GM12875 (cell line): Measurements from ENCODE around the gene CCDC27.
"Not testable (repeated sequence)": the region's sequence is repeated elsewhere in the genome, so short reads cannot be mapped to it uniquely, and the experiment has no call there.

Source experiments
- H3K4me3 ChIP-seq: one replicate; pipeline ENCODE4 v1.5.1; 2011; ENCODE audit warnings: low read depth, low read length, control low read depth
- CTCF ChIP-seq: IDR thresholded peaks from 2 replicates; pipeline ENCODE4 v1.5.1; 2011; ENCODE audit warnings: low read depth, mild to moderate bottlenecking, control low read depth, inconsistent platforms, low read length, moderate library complexity, borderline replicate concordance; ENCODE audit not compliant: insufficient read depth

CCDC27 gene

GRCh38 chr1:3747522-3747848 is 4.8 kb upstream of the CCDC27 start:
- TF ChIP-seq CTCF, result no peak
- H3K4me3 ChIP-seq, result peak overlapping the region; percentile 65

GRCh38 chr1:3747903-3748302 is 4.3 kb upstream of the CCDC27 start:
- peak overlapping the region; percentile 65 for H3K4me3 ChIP-seq
- TF ChIP-seq CTCF, result no peak

GRCh38 chr1:3748316-3748900 is 3.8 kb upstream of the CCDC27 start:
- H3K4me3 ChIP-seq, result not testable (repeated sequence)

GRCh38 chr1:3749512-3749911 is 2.7 kb upstream of the CCDC27 start:
- TF ChIP-seq CTCF, result no peak

GRCh38 chr1:3750741-3751140 is 1.5 kb upstream of the CCDC27 start:
- H3K4me3 ChIP-seq, result no peak overlapping the region

More at GRCh38 chr1:3749512-3749911, 2.7 kb upstream of the CCDC27 start:
- H3K4me3 ChIP-seq, result no peak overlapping the region

GRCh38 chr1:3753656-3754454 is 1.6 kb downstream of the CCDC27 start:
- no peak for TF ChIP-seq CTCF
- no peak overlapping the region for H3K4me3 ChIP-seq

More at GRCh38 chr1:3750741-3751140, 1.5 kb upstream of the CCDC27 start:
- TF ChIP-seq CTCF, result no peak

- TF ChIP-seq CTCF, result no peak
- H3K4me3 ChIP-seq, result no peak overlapping the region
Observed at GRCh38 chr1:3756394-3756793, 4.1 kb downstream of the CCDC27 start.
